IMR-90 (cell line): Measurements from ENCODE around the gene SRGAP2C. TPM values are rescaled to one million over a fixed set of nuclear protein-coding genes. Genes with fewer than 3 reads are reported as not detected.
"Not testable (repeated sequence)": the region's sequence is repeated elsewhere in the genome, so short reads cannot be mapped to it uniquely, and the experiment has no call there.

Source experiments
- ATAC-seq: fragments of 200-7000 bp; cut with Tn5 transposase; 2 replicates; pipeline ENCODE4 v1.9.1; 2020; ENCODE audit warnings: low read depth, mild to moderate bottlenecking, moderate library complexity
- BruUV-seq: library from RNA; stranded (reverse); fragments of 400-500 nt; replicated peaks from 2 replicates; lab custom pipeline; 2021; lab: Mats Ljungman, UMichigan
- CTCF ChIA-PET: fragments of 300-600 bp; formaldehyde crosslinking; extraction: SDS; loops from one replicate; lab custom pipeline; 2021; ENCODE audit warnings: antibody characterized with exemption; lab: Yijun Ruan, JAX
- POLR2A ChIA-PET: fragments of 300-600 bp; sonication (Branson Sonifier 250); formaldehyde crosslinking; loops from one replicate; lab custom pipeline; 2022; ENCODE audit warnings: antibody characterized with exemption; ENCODE audit not compliant: unreplicated experiment; lab: Charles Lee
- DNase-seq: peaks from one replicate; pipeline ENCODE4 v3.0.0; 2013
- H2AFZ ChIP-seq: replicated peaks from 2 replicates; pipeline ENCODE3; 2013; ENCODE audit warnings: low read length, mild to moderate bottlenecking; ENCODE audit not compliant: poor library complexity
- H2AK5ac ChIP-seq: 2 replicates; pipeline ENCODE4 v1.6.1; 2013; ENCODE audit warnings: low read depth, low read length, inconsistent platforms
- H2AK9ac ChIP-seq: replicated peaks from 2 replicates; pipeline ENCODE3; 2013; ENCODE audit warnings: mild to moderate bottlenecking, low read depth, low read length, moderate library complexity; ENCODE audit not compliant: poor library complexity
- H2BK120ac ChIP-seq: 2 replicates; pipeline ENCODE4 v1.6.1; 2013; ENCODE audit warnings: low read depth, low read length, inconsistent platforms
- H2BK15ac ChIP-seq: 3 replicates; pipeline ENCODE4 v1.6.1; 2013; ENCODE audit warnings: low read depth, low read length, inconsistent platforms
- H2BK20ac ChIP-seq: 2 replicates; pipeline ENCODE4 v1.6.1; 2013; ENCODE audit warnings: low read depth, mild to moderate bottlenecking, inconsistent platforms, low read length, moderate library complexity
- H2BK5ac ChIP-seq: 2 replicates; pipeline ENCODE4 v1.6.1; 2013; ENCODE audit warnings: mild to moderate bottlenecking, low read depth, low read length, inconsistent platforms; ENCODE audit not compliant: poor library complexity, severe bottlenecking
- H3K14ac ChIP-seq: replicated peaks from 2 replicates; pipeline ENCODE4 v1.6.1; 2013; ENCODE audit warnings: low read depth, low read length, inconsistent platforms
- H3K18ac ChIP-seq: 2 replicates; pipeline ENCODE4 v1.6.1; 2013; ENCODE audit warnings: low read depth, low read length, control low read depth
- H3K23ac ChIP-seq: 2 replicates; pipeline ENCODE4 v1.6.1; 2013; ENCODE audit warnings: low read depth, low read length, inconsistent platforms
- H3K27ac ChIP-seq: 2 replicates; pipeline ENCODE4 v1.5.1; 2013; ENCODE audit warnings: mild to moderate bottlenecking, control low read depth, low read length; ENCODE audit not compliant: insufficient read depth
- H3K27me3 ChIP-seq: 2 replicates; pipeline ENCODE4 v1.6.1; 2013; ENCODE audit warnings: low read length; ENCODE audit not compliant: control insufficient read depth, insufficient read depth
- H3K36me3 ChIP-seq: 2 replicates; pipeline ENCODE4 v1.6.1; 2013; ENCODE audit warnings: low read length, mixed read lengths; ENCODE audit not compliant: control insufficient read depth, insufficient read depth
- H3K4ac ChIP-seq: 2 replicates; pipeline ENCODE4 v1.6.1; 2013; ENCODE audit warnings: low read depth, low read length, inconsistent platforms
- H3K4me1 ChIP-seq: 2 replicates; pipeline ENCODE4 v1.6.1; 2013; ENCODE audit warnings: low read length, mixed read lengths; ENCODE audit not compliant: control insufficient read depth, insufficient read depth
- H3K4me2 ChIP-seq: 2 replicates; pipeline ENCODE4 v1.6.1; 2013; ENCODE audit warnings: low read depth, mild to moderate bottlenecking, control low read depth, low read length, moderate library complexity
- H3K4me3 ChIP-seq: 2 replicates; pipeline ENCODE4 v1.5.1; 2013; ENCODE audit warnings: low read depth, mild to moderate bottlenecking, control low read depth, low read length, moderate library complexity; ENCODE audit not compliant: insufficient read depth
- H3K56ac ChIP-seq: 2 replicates; pipeline ENCODE4 v1.6.1; 2013; ENCODE audit warnings: low read length, inconsistent platforms; ENCODE audit not compliant: insufficient read depth; ENCODE audit errors: extremely low read depth
- H3K79me1 ChIP-seq, 2 experiments: 2 replicates each; pipeline ENCODE4 v1.6.1; 2013; ENCODE audit warnings: low read length in 2 of 2, inconsistent platforms in 1 of 2, low read depth in 1 of 2
- H3K9ac ChIP-seq: 2 replicates; pipeline ENCODE4 v1.6.1; 2013; ENCODE audit warnings: low read depth, low read length, control low read depth
- H3K9me1 ChIP-seq: 2 replicates; pipeline ENCODE4 v1.6.1; 2013; ENCODE audit warnings: low read length, inconsistent platforms; ENCODE audit not compliant: insufficient read depth
- H3K9me3 ChIP-seq: 2 replicates; pipeline ENCODE4 v1.6.1; 2013; ENCODE audit warnings: low read length; ENCODE audit not compliant: control insufficient read depth, insufficient read depth
- H4K20me1 ChIP-seq: 2 replicates; pipeline ENCODE4 v1.6.1; 2013; ENCODE audit warnings: low read length, inconsistent platforms; ENCODE audit not compliant: insufficient read depth
- H4K5ac ChIP-seq: 2 replicates; pipeline ENCODE4 v1.6.1; 2013; ENCODE audit warnings: mild to moderate bottlenecking, low read depth, low read length, control low read depth
- H4K8ac ChIP-seq, 2 experiments: 2 replicates each; pipeline ENCODE4 v1.6.1; 2013; ENCODE audit warnings: low read depth in 2 of 2, low read length in 2 of 2, control low read depth in 1 of 2, inconsistent platforms in 1 of 2
- H4K91ac ChIP-seq: 2 replicates; pipeline ENCODE4 v1.6.1; 2013; ENCODE audit warnings: low read depth, low read length, inconsistent platforms; ENCODE audit not compliant: insufficient read depth
- WGBS, 2 experiments: methylation state at CpG; one replicate each; pipeline versions ENCODE4 v1.1.5 to v1.1.7; 2013; ENCODE audit warnings: missing lambda C conversion rate in 2 of 2; ENCODE audit not compliant: insufficient read length in 1 of 2; ENCODE audit errors: extremely low coverage in 2 of 2; 5-methylcytosine and 5-hydroxymethylcytosine counted together
- dilution Hi-C: fragments of 300-500 bp; cut with HindIII; formaldehyde crosslinking; loops from one replicate; pipeline ENCODE4 v1.14.3; 2018; ENCODE audit warnings: low sequenced_read_pairs; ENCODE audit not compliant: unreplicated experiment
- in situ Hi-C: fragments of 300-500 bp; cut with MboI; formaldehyde crosslinking; loops from 3 replicates; pipeline ENCODE4 v1.14.3; 2019; ENCODE audit warnings: low sequenced_read_pairs, inconsistent platforms, mixed read lengths
- intact Hi-C: fragments of 100-400 bp; cut with micrococcal nuclease; formaldehyde crosslinking; loops from 2 replicates; pipeline ENCODE4 v1.10.0; 2022
- polyA plus RNA-seq, 3 experiments: library from polyadenylated mRNA; depleted of rRNA; stranded (reverse); fragments of >200 nt; gene quantifications; 2 replicates each; pipeline ENCODE4 v1.2.3, GENCODE V29; 2012; ENCODE audit warnings: low replicate concordance in 1 of 3
- total RNA-seq: library from RNA; depleted of rRNA; stranded (reverse); fragments of >200 nt; gene quantifications from 2 replicates; pipeline ENCODE4 v1.2.3, GENCODE V29; 2012

SRGAP2C gene
- total and polyA plus RNA-seq, 2 of the 4 experiments (the other 2 are of a cell fraction): 5.6 to 12.7 TPM

DNA sequence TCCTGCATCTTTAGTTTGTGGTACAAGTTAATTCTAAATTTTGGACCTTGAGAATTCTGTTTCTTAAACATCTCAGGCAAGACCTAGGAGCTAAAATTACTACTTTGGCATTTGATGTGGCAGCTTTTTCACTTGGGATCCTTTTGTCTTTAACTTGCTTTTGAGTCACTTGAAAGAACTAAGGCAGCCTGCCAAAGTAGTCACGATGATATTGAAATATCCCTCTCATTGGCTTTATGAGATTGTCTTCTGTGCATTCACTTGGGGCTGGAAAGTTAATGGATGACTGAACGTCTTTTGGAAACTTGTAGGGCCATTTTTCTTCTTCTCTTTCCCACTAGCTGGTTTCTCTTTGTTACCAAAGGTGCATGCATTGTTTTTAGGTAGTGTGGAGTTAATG, 90.7 kb downstream of the SRGAP2C start:
- H4K20me1 ChIP-seq, H2AK9ac ChIP-seq, H2BK20ac ChIP-seq, BruUV-seq, H3K56ac ChIP-seq, H4K5ac ChIP-seq, ATAC-seq, H2BK5ac ChIP-seq, H3K27ac ChIP-seq, H3K4me3 ChIP-seq, H3K4me1 ChIP-seq, H3K36me3 ChIP-seq, H3K9ac ChIP-seq, H2AFZ ChIP-seq, intact Hi-C loops, H2BK120ac ChIP-seq, H3K79me1 ChIP-seq, H3K14ac ChIP-seq, H3K9me3 ChIP-seq, H3K27me3 ChIP-seq, dilution Hi-C loops, H2BK15ac ChIP-seq, H4K8ac ChIP-seq, in situ Hi-C loops, H2AK5ac ChIP-seq, H3K23ac ChIP-seq, H3K9me1 ChIP-seq, H3K18ac ChIP-seq, H3K4ac ChIP-seq, H4K91ac ChIP-seq, POLR2A ChIA-PET, H3K4me2 ChIP-seq, CTCF ChIA-PET: not testable (repeated sequence)
- DNase-seq: peak; percentile 2
- no CpG with 5 or more reads among the region's 2 CpGs for WGBS, 2 experiments

DNA sequence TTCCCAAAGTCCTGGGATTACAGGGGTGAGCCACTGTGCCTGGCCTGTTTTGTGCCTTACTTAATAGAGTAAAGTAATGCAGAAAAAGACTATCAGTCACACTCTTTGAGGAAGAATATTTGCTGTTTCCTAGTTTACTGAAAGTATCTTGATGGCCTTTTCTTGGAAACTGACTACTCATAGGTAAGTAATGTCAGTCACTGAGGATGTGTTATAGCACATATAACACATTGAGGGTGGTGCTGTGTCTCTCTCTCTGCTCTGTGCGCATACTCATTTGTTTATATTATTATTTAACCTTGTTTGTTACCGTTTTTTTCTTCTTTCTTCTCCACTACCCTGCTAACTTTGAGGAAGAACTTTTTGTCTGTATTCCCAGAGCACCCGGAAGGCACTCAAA, 93.4 kb downstream of the SRGAP2C start:
- H3K56ac ChIP-seq, CTCF ChIA-PET, in situ Hi-C loops, ATAC-seq, H2BK120ac ChIP-seq, H3K23ac ChIP-seq, POLR2A ChIA-PET, H3K4ac ChIP-seq, H4K8ac ChIP-seq, H3K79me1 ChIP-seq, H3K4me2 ChIP-seq, H3K4me1 ChIP-seq, H3K9ac ChIP-seq, H3K9me1 ChIP-seq, H3K9me3 ChIP-seq, H3K4me3 ChIP-seq, H4K5ac ChIP-seq, H2BK20ac ChIP-seq, BruUV-seq, H2AK9ac ChIP-seq, H2AFZ ChIP-seq, intact Hi-C loops, H3K36me3 ChIP-seq, H3K18ac ChIP-seq, H4K91ac ChIP-seq, H2BK15ac ChIP-seq, H3K14ac ChIP-seq, DNase-seq, H3K27ac ChIP-seq, H2AK5ac ChIP-seq, H3K27me3 ChIP-seq, H4K20me1 ChIP-seq, dilution Hi-C loops, H2BK5ac ChIP-seq: not testable (repeated sequence)
- no CpG with 5 or more reads among the region's 3 CpGs for WGBS, 2 experiments
